Right cardiac atrium (tissue), 5 donors: ENCODE measurements around the gene ZC2HC1B. TPM values are rescaled to one million over a fixed set of nuclear protein-coding genes. Genes with fewer than 3 reads are reported as not detected.

Experiments
- ATAC-seq, 2 donors: fragments of 200-7000 bp; cut with Tn5 transposase; one replicate each; pipeline versions ENCODE4 v1.8.0 to v1.9.1; 2020; ENCODE audit warnings: moderate library complexity in 2 of 2, mild to moderate bottlenecking in 1 of 2
- DNase-seq, 3 donors: peaks; one replicate each; pipeline ENCODE4 v3.0.0-alpha.2; 2020
- H3K27ac ChIP-seq: one replicate; pipeline ENCODE4 v1.5.1; 2013; ENCODE audit warnings: mild to moderate bottlenecking, low read length, control low read depth, moderate library complexity
- H3K27me3 ChIP-seq: one replicate; pipeline ENCODE4 v1.6.1; 2013; ENCODE audit not compliant: control insufficient read depth, insufficient read depth
- H3K4me1 ChIP-seq: one replicate; pipeline ENCODE4 v1.6.1; 2013; ENCODE audit warnings: low read length; ENCODE audit not compliant: control insufficient read depth, insufficient read depth
- H3K4me3 ChIP-seq: one replicate; pipeline ENCODE4 v1.5.1; 2013; ENCODE audit warnings: low read length, control low read depth
- H3K9me3 ChIP-seq: one replicate; pipeline ENCODE4 v1.6.1; 2013; ENCODE audit warnings: low read length; ENCODE audit not compliant: control insufficient read depth
- WGBS: extraction: QIAGEN DNeasy Blood & Tissue Kit; methylation state at CpG from one replicate; pipeline ENCODE4 v1.1.7; 2013; 5-methylcytosine and 5-hydroxymethylcytosine counted together
- intact Hi-C, 4 donors: fragments of 100-400 bp; cut with DNase I; formaldehyde crosslinking; loops; one replicate each; pipeline versions ENCODE4 v1.11.0 to v1.14.0; 2022 to 2023
- polyA plus RNA-seq: library from polyadenylated mRNA; stranded (reverse); fragments of 200-250 nt; gene quantifications from one replicate; pipeline ENCODE4 v1.2.3, GENCODE V29; 2013
- total RNA-seq, 4 donors: library from RNA; stranded (reverse); fragmentation: NEBNext Ultra II Directional; extraction: Animal tissue kit (Norgen Biotek cat#: 25700); gene quantifications; one replicate each; pipeline ENCODE4 v1.2.1, GENCODE V29; 2021
- donor health status: healthy with polysubstance abuse.
- donor health status: DM: no; HTN: yes; CAD: no.
- donor health status: DM: no; HTN: no; CAD: no.
- donor health status: DM: no; HTN: yes; CAD: no; lungs with severe emphysema.
- donor health status: DM: yes; HTN: yes; CAD: no.

Gene ZC2HC1B
- total and polyA plus RNA-seq, 5 donors = not detected

DNA sequence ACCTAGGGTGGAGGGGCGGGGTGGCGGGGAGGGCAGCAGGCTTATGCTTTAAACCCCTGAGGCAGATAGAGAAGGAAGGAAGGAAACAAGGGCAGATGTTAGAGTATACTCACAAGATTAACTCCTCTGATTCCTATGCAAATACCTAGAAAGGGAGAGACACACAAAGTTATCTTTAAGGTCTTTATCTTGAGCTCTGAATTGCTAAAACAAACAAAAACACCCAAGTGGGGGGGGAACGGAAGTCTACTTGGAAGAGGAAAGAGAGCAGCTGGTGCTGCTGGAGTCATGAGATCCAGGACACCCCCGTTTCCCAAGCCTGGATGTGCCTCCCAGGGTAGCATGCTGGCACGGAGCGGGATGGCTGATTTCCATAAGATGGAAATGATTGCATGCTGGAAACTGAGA, 100.4 kb downstream of the ZC2HC1B start:
- 44% methylated on average over 6 of the region's 6 CpGs for WGBS
- DNase-seq (peak in 1 of 3 donors; percentile 42), ATAC-seq (no peak)
- Histone ChIP-seq H3K9me3 (no peaks in the 10 kb centered on the region), H3K27me3 (no peaks in the 10 kb centered on the region), H3K4me1 (peaks cover 9% of the 10 kb centered on the region), H3K4me3 (no peak overlapping the region), H3K27ac (no peak overlapping the region)
- intact Hi-C loops = no loop called here

DNA sequence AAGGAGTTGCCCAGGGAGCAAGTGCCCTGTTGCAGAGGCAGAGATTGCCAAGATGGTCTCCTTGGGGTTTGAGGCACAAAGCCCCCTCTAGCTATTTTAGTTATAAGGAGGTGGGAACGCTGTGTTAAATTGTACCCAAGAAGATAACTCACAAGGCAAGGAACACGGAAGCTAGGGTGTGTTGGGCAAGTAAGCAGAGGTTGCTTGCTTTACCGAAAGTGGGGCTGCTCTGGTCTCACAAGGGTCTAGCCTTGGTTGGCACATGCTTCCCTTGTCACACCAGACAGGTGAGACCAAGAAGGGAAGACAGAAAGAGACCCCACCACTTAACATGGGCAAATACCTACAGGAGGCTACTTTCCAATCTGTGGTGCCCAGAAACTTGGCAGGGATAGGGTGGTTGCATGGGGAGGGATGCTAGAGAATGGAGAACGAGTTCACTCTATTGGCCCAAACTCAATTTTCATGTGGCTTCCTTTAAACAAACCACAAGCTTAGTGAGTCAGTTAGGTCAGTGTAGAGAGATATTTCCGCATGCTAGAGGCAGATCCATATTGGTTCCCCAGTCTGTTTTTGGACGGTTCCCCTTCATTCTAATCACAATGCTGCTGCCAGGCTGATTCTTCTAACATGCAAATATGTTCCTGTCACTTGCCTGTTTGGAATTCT, 101.4 kb downstream of the ZC2HC1B start:
- DNase-seq = no peak
- Histone ChIP-seq H3K27me3 (no peaks in the 10 kb centered on the region), H3K4me1 (peaks cover 9% of the 10 kb centered on the region), H3K4me3 (no peak overlapping the region), H3K27ac (no peak overlapping the region), H3K9me3 (no peaks in the 10 kb centered on the region)
- intact Hi-C loops = no loop called here
- ATAC-seq = no peak
- WGBS = 66% methylated on average over 6 of the region's 6 CpGs

GRCh38 chr6:143966312-143966711, 102.0 kb downstream of the ZC2HC1B start:
- no peak for ATAC-seq
- intact Hi-C loops = no loop called here
- Histone ChIP-seq H3K27ac (no peak overlapping the region), H3K4me1 (peaks cover 9% of the 10 kb centered on the region), H3K4me3 (no peak overlapping the region), H3K9me3 (no peaks in the 10 kb centered on the region), H3K27me3 (no peaks in the 10 kb centered on the region)
- DNase-seq = no peak
- WGBS = 91% methylated on average over 1 of the region's 1 CpG

GRCh38 chr6:143967706-143968376, 103.6 kb downstream of the ZC2HC1B start:
- WGBS = 57% methylated on average over 5 of the region's 5 CpGs
- no peak overlapping the region for H3K27ac ChIP-seq
- DNase-seq = no peak
- no peak overlapping the region for H3K4me3 ChIP-seq
- H3K4me1 ChIP-seq = peaks cover 9% of the 10 kb centered on the region
- no peak for ATAC-seq
- no peaks in the 10 kb centered on the region for H3K9me3 ChIP-seq
- no peaks in the 10 kb centered on the region for H3K27me3 ChIP-seq
- intact Hi-C loops = no loop called here

DNA sequence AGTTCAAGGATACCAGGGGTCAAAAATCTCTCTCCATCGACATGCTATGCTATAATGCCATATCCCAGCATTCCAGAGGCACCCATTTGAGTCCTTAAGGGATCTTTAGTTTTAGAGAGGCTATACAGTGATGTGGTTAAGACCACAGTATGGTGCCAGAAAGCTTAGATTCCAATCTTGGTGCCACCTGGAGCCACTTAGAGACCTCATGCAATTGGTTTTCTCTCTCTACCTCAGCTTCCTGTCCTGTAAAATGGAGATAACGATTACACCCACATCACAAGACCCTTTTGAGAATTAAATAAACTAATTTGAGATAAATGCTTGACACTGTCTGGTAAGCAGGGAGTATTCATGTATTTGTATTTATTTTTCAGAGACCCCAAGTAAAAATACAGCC, 104.8 kb downstream of the ZC2HC1B start:
- H3K27ac ChIP-seq = no peak overlapping the region
- H3K27me3 ChIP-seq = no peaks in the 10 kb centered on the region
- DNase-seq (no peak), ATAC-seq (no peak)
- whole genome bisulfite sequencing = 50% methylated on average over 2 of the region's 2 CpGs
- no peak overlapping the region for H3K4me3 ChIP-seq
- no peaks in the 10 kb centered on the region for H3K9me3 ChIP-seq
- intact Hi-C loops = no loop called here
- H3K4me1 ChIP-seq = peaks cover 5% of the 10 kb centered on the region

GRCh38 chr6:143970456-143971218, 106.4 kb downstream of the ZC2HC1B start:
- WGBS = 60% methylated on average over 6 of the region's 6 CpGs

GRCh38 chr6:143971482-143972205, 107.4 kb downstream of the ZC2HC1B start:
- H3K27ac ChIP-seq = no peak overlapping the region
- ATAC-seq (peak in 1 of 2 donors; percentile 36), DNase-seq (no peak)
- no peaks in the 10 kb centered on the region for H3K4me1 ChIP-seq
- H3K4me3 ChIP-seq = no peak overlapping the region
- 56% methylated on average over 4 of the region's 4 CpGs for WGBS
- intact Hi-C loops = no loop called here
- H3K27me3 ChIP-seq = no peaks in the 10 kb centered on the region
- no peaks in the 10 kb centered on the region for H3K9me3 ChIP-seq

More at GRCh38 chr6:143970456-143971218, 106.4 kb downstream of the ZC2HC1B start:
- Histone ChIP-seq H3K4me3 (no peak overlapping the region), H3K9me3 (no peaks in the 10 kb centered on the region), H3K27ac (no peak overlapping the region), H3K27me3 (no peaks in the 10 kb centered on the region), H3K4me1 (no peaks in the 10 kb centered on the region)
- DNase-seq (no peak), ATAC-seq (peak in 1 of 2 donors; percentile 65)
- intact Hi-C loops = no loop called here

- Histone ChIP-seq H3K4me1 (no peaks in the 10 kb centered on the region), H3K9me3 (no peaks in the 10 kb centered on the region), H3K27me3 (no peaks in the 10 kb centered on the region), H3K27ac (no peak overlapping the region), H3K4me3 (no peak overlapping the region)
- intact Hi-C loops = no loop called here
- DNase-seq (no peak), ATAC-seq (no peak)
- 67% methylated on average over 13 of the region's 13 CpGs for WGBS
Observed at GRCh38 chr6:143973097-143973966, 109.1 kb downstream of the ZC2HC1B start.

GRCh38 chr6:143974089-143974488, 109.8 kb downstream of the ZC2HC1B start:
- Histone ChIP-seq H3K27me3 (no peaks in the 10 kb centered on the region), H3K9me3 (no peaks in the 10 kb centered on the region), H3K4me1 (no peaks in the 10 kb centered on the region), H3K27ac (no peak overlapping the region), H3K4me3 (no peak overlapping the region)
- ATAC-seq (no peak), DNase-seq (no peak)
- WGBS = 71% methylated on average over 8 of the region's 8 CpGs
- intact Hi-C loops = no loop called here

DNA sequence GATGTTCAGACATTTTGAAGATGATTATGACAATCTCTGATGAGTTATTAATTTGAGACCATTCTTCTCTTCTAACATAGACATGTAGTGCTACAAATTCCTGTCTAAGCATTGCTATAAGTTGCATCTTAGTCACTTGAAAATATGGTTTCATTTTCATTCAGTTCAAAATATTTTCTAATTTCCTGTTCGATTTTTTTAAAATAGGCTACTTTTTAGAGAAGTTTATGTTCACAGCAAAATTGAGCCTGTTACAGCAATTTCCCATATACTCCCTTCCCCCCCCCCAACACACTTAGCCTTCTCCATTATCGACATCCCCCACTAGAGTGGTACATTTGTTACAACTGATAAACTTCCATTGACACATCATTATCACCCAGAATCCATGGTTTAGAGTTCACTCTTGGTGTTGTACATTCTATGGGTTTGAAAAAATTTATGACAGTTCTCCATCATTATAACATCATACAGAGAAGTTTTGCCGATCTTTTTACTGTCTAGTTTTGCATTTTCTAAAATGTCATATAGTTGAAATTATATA, 112.6 kb downstream of the ZC2HC1B start:
- H3K27me3 ChIP-seq = no peaks in the 10 kb centered on the region
- DNase-seq (no peak), ATAC-seq (no peak)
- 59% methylated on average over 3 of the region's 3 CpGs for WGBS
- H3K4me3 ChIP-seq = no peak overlapping the region
- intact Hi-C loops = no loop called here
- H3K27ac ChIP-seq = no peak overlapping the region
- no peaks in the 10 kb centered on the region for H3K4me1 ChIP-seq
- no peaks in the 10 kb centered on the region for H3K9me3 ChIP-seq
